GM21529 (cell line): Measurements from ENCODE around the gene CSF3.
"Not testable (repeated sequence)": the region's sequence is repeated elsewhere in the genome, so short reads cannot be mapped to it uniquely, and the experiment has no call there.

Experiments used
- ATAC-seq: cut with Tn5 transposase; IDR thresholded peaks from one replicate; pipeline ENCODE4 v1.9.1; 2021; ENCODE audit not compliant: unreplicated experiment

CSF3 gene

DNA sequence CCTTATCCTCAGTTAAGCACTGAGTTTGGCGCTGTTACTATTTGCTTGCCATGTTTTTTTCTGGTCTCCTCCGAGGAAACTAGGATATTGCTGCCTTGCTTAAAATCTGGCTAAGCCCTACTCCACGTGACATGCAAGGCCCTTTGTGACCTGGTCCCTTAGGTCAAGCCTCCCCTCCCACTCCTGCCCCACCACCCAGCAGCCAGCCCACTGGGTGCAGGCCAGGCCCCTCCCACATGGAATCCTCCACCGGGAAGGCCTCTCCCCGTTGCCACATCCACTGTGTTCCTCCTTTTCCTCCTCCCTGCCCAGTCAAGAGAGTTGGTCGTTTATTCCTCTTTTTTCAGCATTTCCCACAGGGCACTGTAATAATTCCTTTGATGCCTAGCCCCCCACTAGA lies 18.4 kb upstream of the CSF3 start:
- ATAC-seq, result no peak

DNA sequence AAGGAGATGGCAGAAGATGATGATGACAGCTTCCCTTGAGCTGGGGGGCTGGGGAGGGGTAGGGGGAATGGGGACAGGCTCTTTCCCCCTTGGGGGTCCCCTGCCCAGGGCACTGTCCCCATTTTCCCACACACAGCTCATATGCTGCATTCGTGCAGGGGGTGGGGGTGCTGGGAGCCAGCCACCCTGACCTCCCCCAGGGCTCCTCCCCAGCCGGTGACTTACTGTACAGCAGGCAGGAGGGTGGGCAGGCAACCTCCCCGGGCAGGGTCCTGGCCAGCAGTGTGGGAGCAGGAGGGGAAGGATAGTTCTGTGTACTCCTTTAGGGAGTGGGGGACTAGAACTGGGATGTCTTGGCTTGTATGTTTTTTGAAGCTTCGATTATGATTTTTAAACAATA lies 17.7 kb upstream of the CSF3 start:
- no peak for ATAC-seq

DNA sequence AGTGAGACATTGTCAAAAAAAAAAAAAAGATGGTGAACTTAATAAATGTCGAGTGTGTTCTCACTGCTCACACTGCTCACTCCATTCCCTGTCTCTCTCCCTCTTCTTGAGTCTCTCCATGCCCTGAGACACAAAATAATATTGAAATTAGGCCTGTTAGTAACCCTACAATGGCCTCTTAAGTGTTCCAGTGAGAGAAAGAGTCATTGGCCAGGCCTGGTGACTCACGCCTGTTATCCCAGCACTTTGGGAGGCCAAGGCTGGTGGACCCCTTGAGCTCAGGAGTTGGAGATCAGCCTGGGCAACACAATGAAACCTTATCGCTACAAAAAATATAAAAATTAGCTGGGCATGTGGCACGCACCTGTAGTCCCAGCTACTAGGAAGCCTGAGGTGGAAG lies 16.2 kb upstream of the CSF3 start:
- no peak for ATAC-seq

DNA sequence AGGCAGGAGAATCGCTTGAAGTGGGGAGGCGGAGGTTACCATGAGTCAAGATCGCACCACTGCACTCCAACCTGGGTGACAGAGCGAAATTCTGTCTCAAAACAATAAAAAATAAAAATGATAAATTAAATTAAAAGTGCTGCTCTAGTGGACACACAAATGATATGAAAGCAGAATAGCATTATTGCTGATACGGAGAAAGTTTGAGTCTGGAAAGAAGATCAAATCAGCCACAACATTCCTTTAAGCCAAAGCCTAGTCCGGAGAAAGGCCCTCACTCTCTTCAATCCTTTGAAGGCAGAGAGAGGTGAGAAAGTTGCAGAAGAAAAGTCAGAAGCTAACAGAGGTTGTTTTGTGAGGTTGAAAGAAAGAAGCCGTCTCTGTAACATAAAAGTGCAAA lies 15.1 kb upstream of the CSF3 start:
- no peak for ATAC-seq

DNA sequence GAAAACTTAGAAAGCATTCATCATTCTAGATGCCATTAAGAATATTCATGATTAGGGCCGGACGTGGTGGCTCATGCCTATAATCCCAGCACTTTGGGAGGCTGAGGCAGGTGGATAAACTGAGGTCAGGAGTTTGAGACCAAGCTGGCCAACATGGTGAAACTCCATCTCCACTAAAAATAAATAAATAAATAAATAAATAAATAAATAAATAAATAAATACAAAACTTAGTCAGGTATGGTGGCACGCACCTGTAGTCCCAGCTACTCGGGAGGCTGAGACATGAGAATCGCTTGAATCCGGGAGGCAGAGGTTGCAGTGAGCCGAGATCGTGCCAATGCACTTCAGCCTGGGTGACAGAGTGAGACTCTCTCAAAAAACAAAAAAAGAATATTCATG lies 13.9 kb upstream of the CSF3 start:
- ATAC-seq, result not testable (repeated sequence)

DNA sequence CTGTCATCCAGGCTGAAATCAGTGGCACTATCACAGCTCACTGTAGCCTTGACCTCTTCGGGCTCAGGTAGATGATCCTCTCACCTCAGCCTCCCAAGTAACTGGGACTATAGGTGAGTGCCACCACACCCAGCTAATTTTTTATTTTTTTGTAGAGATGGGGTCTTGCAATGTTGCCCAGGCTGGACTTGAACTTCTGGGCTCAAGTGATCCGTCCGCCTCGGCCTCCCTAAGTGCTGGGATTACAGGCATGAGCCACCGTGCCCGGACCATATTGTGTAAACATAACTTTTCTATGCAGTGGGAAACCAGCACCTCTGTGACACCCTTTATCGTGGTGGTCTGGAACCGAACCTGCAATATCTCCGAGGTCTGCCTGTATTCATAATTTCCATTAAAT lies 11.2 kb upstream of the CSF3 start:
- ATAC-seq, result no peak

DNA sequence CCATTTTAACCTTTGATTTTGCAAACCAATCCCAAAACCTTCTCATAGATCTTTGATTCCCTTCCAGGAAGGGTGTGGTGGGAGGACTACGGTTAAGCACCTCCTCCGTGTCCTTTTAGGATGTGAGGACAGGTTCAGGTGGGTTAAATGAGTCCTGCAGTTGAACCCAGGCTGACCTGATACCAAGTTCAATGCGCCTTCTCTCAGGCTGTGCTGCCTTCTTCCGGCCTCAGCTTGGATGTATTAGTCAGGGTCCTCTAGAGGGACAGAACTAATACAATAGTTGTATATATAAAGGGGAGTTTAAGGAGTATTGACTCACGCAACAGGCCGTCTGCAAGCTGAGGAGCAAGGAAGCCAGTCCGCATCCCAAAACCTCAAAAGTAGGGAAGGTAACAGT lies 10.5 kb upstream of the CSF3 start:
- no peak for ATAC-seq

DNA sequence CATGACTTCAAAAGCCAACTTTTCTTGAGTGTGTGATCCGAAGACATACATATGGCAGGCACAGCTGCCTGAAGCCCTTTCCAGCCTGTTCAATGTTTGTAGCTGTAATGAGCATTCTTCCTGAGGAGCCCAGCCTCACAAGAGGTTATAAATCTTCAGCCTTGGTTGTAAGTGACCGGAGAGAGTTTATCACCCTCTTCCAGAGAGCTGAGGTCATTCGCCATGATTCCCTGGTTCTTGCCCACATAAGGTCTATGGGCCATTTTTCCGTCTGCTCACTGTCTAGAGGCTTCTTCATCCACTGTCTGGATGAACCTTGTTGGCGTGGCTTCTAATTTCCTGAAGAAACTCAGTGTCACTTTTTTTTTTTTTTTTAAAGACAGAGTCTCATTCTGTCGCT lies 9.7 kb upstream of the CSF3 start:
- no peak for ATAC-seq

DNA sequence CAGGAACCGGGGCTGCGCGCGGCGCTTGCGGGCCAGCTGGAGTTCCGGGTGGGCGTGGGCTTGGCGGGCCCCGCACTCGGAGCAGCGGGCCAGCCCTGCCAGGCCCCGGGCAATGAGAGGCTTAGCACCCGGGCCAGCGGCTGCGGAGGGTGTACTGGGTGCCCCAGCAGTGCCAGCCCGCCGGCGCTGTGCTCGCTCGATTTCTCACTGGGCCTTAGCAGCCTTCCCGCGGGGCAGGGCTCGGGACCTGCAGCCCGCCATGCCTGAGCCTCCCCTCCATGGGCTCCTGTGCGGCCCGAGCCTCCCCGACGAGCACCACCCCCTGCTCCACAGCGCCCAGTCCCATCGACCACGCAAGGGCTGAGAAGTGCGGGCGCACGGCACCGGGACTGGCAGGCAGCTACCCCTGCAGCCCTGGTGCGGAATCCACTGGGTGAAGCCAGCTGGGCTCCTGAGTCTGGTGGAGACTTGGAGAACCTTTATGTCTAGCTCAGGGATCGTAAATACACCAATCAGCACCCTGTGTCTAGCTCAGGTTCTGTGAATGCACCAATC lies 4.2 kb upstream of the CSF3 start:
- not testable (repeated sequence) for ATAC-seq

DNA sequence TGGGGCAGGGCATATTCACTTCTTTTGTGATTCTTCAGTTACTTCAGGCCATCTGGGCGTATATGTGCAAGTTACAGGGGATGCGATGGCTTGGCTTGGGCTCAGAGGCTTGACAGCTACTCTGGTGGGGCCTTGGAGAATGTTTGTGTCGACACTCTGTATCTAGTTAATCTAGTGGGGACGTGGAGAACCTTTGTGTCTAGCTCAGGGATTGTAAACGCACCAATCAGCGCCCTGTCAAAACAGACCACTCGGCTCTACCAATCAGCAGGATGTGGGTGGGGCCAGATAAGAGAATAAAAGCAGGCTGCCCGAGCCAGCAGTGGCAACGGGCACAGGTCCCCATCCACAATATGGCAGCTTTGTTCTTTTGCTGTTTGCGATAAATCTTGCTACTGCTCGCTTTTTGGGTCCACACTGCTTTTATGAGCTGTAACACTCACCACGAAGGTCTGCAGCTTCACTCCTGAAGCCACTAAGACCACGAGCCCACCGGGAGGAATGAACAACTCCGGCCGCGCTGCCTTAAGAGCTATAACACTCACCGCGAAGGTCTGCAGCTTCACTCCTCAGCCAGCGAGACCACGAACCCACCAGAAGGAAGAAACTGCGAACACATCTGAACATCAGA lies 3.1 kb upstream of the CSF3 start:
- not testable (repeated sequence) for ATAC-seq

DNA sequence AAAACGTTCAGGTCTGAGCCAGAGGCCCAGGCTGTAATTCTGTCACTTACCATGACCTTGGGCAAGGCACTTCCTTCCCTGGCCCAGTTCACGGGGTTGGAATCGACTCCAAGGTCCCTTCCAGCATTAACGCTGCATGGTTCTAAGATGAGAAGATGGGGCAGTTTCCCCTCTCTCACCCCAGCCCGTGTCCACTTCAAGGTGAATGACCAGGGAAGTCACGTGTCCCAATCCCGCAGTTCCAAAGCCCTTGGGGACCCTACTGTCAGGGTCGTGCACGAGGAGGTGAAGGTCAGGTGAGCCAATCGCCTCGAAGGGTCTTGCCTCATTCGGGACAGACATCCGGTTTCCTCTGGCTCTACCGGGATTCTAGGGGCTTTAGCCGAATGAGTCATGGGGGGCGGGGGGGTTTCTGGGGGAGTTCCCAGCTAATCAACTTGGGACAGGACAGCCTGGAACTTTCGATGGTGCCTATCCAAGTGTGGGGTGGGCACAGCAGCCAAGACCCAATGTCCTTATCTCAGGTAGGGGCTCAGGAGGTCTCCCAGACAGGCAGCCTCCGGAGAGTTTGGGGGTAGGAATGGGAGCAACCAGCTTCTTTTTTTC lies 762 bp upstream of the CSF3 start:
- ATAC-seq, result no peak

DNA sequence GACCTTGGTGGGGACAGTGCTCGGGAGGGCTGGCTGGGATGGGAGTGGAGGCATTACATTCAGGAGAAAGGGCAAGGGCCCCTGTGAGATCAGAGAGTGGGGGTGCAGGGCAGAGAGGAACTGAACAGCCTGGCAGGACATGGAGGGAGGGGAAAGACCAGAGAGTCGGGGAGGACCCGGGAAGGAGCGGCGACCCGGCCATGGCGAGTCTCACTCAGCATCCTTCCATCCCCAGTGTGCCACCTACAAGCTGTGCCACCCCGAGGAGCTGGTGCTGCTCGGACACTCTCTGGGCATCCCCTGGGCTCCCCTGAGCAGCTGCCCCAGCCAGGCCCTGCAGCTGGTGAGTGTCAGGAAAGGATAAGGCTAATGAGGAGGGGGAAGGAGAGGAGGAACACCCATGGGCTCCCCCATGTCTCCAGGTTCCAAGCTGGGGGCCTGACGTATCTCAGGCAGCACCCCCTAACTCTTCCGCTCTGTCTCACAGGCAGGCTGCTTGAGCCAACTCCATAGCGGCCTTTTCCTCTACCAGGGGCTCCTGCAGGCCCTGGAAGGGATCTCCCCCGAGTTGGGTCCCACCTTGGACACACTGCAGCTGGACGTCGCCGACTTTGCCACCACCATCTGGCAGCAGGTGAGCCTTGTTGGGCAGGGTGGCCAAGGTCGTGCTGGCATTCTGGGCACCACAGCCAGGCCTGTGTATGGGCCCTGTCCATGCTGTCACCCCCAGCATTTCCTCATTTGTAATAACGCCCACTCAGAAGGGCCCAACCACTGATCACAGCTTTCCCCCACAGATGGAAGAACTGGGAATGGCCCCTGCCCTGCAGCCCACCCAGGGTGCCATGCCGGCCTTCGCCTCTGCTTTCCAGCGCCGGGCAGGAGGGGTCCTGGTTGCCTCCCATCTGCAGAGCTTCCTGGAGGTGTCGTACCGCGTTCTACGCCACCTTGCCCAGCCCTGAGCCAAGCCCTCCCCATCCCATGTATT lies 1.1 kb downstream of the CSF3 start:
- no peak for ATAC-seq

DNA sequence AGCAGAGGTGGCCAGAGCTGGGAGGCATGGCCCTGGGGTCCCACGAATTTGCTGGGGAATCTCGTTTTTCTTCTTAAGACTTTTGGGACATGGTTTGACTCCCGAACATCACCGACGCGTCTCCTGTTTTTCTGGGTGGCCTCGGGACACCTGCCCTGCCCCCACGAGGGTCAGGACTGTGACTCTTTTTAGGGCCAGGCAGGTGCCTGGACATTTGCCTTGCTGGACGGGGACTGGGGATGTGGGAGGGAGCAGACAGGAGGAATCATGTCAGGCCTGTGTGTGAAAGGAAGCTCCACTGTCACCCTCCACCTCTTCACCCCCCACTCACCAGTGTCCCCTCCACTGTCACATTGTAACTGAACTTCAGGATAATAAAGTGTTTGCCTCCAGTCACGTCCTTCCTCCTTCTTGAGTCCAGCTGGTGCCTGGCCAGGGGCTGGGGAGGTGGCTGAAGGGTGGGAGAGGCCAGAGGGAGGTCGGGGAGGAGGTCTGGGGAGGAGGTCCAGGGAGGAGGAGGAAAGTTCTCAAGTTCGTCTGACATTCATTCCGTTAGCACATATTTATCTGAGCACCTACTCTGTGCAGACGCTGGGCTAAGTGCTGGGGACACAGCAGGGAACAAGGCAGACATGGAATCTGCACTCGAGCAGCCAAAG lies 2.3 kb downstream of the CSF3 start:
- ATAC-seq, result no peak

DNA sequence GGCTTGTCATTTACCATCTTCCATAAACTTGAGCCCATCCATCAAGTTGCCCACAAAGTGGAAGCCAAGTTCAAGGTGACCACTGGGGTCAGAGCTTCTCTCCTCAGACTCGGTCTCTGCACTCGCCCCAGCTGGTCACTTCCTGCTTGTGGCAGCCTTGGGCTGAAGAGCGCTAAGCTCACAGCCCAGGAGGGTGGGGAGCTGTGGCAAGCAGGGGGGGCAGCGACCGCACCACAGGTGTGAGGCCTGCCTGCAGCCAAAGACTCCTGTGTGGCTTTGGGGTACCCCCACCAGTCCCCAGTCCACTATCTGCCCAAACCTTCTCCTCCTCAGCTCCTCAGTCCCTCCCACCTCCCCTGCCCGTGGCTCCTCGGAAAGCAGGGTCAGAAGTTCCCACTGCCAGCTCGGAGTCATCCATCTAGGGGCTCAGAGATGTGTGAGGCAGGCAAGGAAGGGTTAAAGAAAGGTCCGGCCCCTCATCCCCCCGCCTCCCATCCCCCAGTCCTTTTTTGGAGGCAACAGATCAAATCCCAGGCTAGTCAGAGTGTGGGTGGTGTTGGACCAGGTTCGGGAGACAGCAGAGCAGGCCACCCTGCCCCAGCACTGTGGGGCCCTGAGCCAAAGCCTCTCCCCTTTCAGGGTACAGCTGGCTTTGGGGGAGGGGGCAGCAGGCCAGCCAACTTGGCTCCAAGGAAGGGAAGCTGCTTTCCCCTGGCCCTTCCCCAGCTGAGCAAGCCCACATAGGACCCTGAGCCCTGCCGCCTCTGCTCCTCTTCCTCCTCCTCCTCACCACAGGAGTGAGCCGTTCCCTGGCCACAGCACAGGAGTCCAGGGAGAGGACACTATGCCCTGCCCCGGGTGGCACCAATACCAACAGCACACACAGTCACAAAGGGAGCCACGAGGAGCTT lies 3.2 kb downstream of the CSF3 start:
- no peak for ATAC-seq

DNA sequence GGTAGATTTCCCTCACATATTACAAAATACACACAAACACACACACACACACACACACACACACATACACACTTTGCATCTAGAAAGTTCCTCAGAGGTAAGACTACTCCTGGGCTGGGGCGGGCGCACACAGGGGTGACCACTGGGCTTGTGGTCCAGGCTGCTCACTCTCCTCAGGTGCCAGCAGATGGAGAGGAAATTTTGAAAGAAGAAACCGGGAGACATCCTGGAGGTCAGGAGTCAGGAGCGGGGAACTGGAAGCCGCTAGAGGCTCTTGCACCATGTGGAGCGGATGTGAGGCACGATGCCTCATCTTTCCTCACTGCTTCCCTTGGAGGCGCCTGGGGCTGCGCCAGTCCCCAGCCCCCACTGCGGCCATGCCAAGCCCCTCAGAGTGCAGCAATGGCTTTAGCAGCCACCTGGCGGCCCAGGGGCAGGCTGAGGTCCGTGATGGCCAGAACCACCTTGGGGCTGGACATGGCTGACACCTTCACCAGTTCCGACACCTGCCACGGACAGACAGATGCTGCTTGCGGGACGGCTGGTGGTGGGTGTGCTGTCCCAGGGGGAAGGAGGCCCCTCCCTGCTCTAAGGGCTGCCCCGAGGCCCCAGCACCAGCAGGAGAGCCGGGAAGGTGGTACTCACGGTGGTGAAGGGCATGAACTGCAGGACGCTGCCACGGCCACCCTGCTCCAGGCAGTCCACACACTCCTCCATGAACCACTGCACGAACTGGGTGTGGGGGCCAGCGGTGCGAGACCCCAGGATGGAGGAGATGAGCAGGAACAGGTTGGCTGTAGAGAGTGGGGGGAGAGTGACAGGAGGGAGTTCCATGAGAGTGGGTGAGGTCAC lies 4.1 kb downstream of the CSF3 start:
- no peak for ATAC-seq

DNA sequence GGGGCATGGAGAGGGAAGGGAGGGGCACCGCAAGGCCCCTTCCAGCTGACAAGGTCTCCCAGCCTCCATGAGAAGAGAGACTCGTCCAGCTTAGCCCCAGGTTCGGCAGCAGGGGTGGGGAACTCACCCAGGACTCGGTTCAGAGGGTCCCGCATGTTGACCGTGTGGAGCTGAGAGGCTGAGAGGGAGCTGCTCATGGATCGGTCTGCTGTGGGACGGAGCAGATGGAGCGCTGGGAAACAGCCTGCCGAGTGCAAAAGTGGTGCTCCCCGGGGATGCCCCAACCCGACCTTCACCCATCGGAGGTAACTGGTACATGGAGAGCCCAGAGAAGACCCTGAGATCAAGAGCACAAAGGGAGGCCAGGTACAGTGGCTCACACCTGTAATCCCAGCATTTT lies 4.9 kb downstream of the CSF3 start:
- ATAC-seq, result no peak

DNA sequence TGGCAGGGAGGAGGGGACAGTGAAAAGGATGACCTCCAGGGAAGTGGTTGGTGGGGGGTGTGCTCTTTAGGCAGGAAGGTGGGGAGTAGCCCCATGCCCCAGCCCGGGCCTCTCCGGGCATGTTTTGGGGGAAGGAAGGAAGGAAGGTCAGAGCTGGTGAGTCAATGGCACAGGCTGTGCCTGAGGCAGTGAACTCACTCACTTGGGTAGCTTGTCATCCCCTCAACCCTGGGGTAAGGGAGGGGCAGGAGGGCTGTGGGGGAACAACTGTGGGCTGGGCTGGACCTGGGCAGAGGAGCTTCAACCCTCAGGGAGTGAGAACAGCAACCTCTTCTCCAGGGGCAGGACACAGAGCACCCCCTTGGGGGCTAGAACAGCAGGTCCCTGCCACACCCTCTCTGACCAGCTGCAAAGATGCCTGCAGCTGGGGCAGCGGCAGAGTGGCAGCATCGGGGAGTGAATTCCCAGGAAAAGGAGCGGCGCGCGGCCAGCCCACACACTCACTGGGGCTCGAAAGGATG lies 6.3 kb downstream of the CSF3 start:
- no peak for ATAC-seq

DNA sequence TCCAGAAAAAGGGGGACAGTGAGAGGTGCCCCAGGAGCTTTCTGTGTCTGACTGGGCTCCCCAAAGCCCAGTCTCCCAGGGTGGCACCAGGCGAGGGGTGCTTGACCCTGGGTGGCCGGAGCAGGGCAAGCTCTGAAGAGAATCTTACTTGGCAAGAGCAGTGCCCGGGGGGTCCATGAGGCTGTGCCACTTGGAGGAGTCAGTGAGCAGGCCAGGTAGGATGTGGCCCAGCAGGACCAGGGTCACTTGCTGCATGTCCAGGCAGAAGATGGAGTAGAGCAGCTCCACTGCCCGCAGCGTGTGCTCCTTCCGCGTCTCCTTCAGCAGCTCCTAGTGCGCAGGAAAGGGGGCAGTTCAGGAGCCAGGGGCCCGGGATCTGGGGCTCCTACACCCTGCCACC lies 7.3 kb downstream of the CSF3 start:
- ATAC-seq, result no peak

DNA sequence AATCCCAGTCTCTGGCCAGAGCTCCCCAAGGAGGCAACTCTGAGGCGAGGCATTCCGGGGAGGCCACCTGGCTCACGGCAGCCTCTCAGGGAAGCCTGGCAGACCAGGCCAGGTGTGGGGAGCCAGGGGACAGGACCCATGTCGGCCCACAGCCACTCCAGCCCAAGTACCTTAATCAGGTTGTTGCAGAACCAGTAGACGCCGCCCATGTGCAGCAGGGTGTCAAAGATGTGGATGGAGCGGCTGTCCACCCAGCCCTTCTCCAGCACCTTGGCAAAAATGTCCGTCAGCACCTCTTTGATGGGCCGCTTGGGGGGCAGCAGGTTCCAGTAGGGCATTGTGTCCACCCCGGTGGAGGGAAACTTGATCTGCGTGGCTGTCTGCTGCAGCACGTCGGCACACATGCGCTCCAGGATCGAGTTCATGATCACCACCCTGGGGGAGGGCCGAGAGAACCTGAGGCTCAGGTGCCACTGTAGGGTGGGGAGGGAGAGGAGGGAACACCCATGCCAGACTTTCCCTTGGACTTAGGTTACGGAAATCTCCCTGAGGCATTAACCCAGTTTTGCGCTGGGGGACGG lies 7.8 kb downstream of the CSF3 start:
- ATAC-seq, result no peak
